ENCODE results near the gene CSNK2A3.

The CSNK2A3 gene

GRCh38 chr11:11390068-11390771 is 37.2 kb upstream of the CSNK2A3 start:
- no peak overlapping the region for H3K4me3 ChIP-seq (ENCODE audit: low read depth, low read length)

DNA sequence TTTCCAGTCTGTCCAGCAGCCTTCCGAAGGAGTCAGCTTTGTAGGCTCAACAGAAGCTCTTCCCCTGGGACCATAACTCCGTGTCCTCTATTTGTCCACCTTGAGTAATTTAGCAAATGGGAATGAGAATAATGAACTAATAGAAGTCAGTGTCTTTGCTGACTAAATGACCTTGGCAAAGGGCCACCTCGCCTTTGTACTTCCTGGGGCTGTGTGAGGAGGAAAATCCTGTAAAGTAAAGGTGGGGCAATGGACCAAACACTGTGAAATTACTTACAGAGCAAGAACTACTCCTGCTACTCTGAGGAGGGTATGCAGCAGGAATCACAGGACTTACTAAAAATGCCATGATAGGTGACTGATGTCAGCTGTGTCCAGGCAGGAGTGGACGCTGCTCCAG is 36.2 kb upstream of the CSNK2A3 start:
- Histone ChIP-seq H3K27ac (ENCODE audit: low read depth, low read length) (no peak overlapping the region), H3K36me3 (ENCODE audit: control insufficient read depth, insufficient read depth, low read length) (no peaks in the 10 kb centered on the region), H3K27me3 (ENCODE audit: control insufficient read depth, insufficient read depth, low read length) (no peaks in the 10 kb centered on the region), H3K4me1 (ENCODE audit: control insufficient read depth, insufficient read depth, low read length) (peaks cover 14% of the 10 kb centered on the region; the same call in 1 of the 2 replicates), H3K4me3 (ENCODE audit: low read depth, low read length) (no peak overlapping the region), H3K9ac (ENCODE audit: low read depth, low read length) (no peak overlapping the region), H3K9me3 (ENCODE audit: control insufficient read depth, insufficient read depth, low read length) (no peaks in the 10 kb centered on the region)

More at GRCh38 chr11:11390068-11390771, 37.2 kb upstream of the CSNK2A3 start:
- Histone ChIP-seq H3K9ac (ENCODE audit: low read depth, low read length) (no peak overlapping the region), H3K4me1 (ENCODE audit: control insufficient read depth, insufficient read depth, low read length) (peaks cover 14% of the 10 kb centered on the region; the same call in 1 of the 2 replicates), H3K36me3 (ENCODE audit: control insufficient read depth, insufficient read depth, low read length) (no peaks in the 10 kb centered on the region), H3K27me3 (ENCODE audit: control insufficient read depth, insufficient read depth, low read length) (no peaks in the 10 kb centered on the region), H3K9me3 (ENCODE audit: control insufficient read depth, insufficient read depth, low read length) (no peaks in the 10 kb centered on the region), H3K27ac (ENCODE audit: low read depth, low read length) (no peak overlapping the region)

- Histone ChIP-seq H3K4me1 (ENCODE audit: control insufficient read depth, insufficient read depth, low read length) (peaks cover 14% of the 10 kb centered on the region; the same call in 1 of the 2 replicates), H3K9me3 (ENCODE audit: control insufficient read depth, insufficient read depth, low read length) (no peaks in the 10 kb centered on the region), H3K36me3 (ENCODE audit: control insufficient read depth, insufficient read depth, low read length) (no peaks in the 10 kb centered on the region), H3K9ac (ENCODE audit: low read depth, low read length) (no peak overlapping the region), H3K27ac (ENCODE audit: low read depth, low read length) (no peak overlapping the region), H3K27me3 (ENCODE audit: control insufficient read depth, insufficient read depth, low read length) (no peaks in the 10 kb centered on the region), H3K4me3 (ENCODE audit: low read depth, low read length) (no peak overlapping the region)
These were observed 34.7 kb upstream of the CSNK2A3 start for GRCh38 chr11:11387622-11388305.

- Histone ChIP-seq H3K27me3 (ENCODE audit: control insufficient read depth, insufficient read depth, low read length) (no peaks in the 10 kb centered on the region), H3K4me1 (ENCODE audit: control insufficient read depth, insufficient read depth, low read length) (peaks cover 14% of the 10 kb centered on the region; the same call in 1 of the 2 replicates), H3K4me3 (ENCODE audit: low read depth, low read length) (no peak overlapping the region), H3K36me3 (ENCODE audit: control insufficient read depth, insufficient read depth, low read length) (no peaks in the 10 kb centered on the region), H3K9me3 (ENCODE audit: control insufficient read depth, insufficient read depth, low read length) (no peaks in the 10 kb centered on the region), H3K27ac (ENCODE audit: low read depth, low read length) (no peak overlapping the region), H3K9ac (ENCODE audit: low read depth, low read length) (no peak overlapping the region)
These were observed 34.2 kb upstream of the CSNK2A3 start for GRCh38 chr11:11387207-11387606.

- Histone ChIP-seq H3K4me3 (ENCODE audit: low read depth, low read length) (no peak overlapping the region), H3K9me3 (ENCODE audit: control insufficient read depth, insufficient read depth, low read length) (no peaks in the 10 kb centered on the region)
These were observed 31.8 kb upstream of the CSNK2A3 start for GRCh38 chr11:11384829-11385228.

DNA sequence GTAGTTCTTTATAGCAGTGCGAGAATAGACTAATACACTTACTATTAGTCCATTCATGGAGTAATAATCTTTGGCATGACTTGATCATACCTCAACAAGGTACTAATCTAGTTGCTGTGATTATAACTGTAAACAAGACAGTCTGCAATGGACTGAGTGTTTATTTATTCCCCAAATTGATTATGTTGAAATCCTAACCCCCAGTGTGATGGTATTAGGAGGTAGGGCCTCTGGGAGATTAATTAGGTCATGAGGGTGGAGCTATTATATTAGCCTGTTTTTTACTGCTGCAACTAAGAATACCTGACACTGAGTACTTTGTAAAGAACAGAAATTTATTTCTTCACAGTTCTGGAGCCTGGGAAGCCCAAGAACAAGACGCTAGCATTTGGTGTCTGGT is 30.9 kb upstream of the CSNK2A3 start:
- H3K9ac ChIP-seq (ENCODE audit: low read depth, low read length): no peak overlapping the region
- H3K36me3 ChIP-seq (ENCODE audit: control insufficient read depth, insufficient read depth, low read length): no peaks in the 10 kb centered on the region
- no peak overlapping the region for H3K4me3 ChIP-seq (ENCODE audit: low read depth, low read length)
- no peak overlapping the region for H3K27ac ChIP-seq (ENCODE audit: low read depth, low read length)
- H3K4me1 ChIP-seq (ENCODE audit: control insufficient read depth, insufficient read depth, low read length): peaks cover 14% of the 10 kb centered on the region; the same call in 1 of the 2 replicates
- H3K27me3 ChIP-seq (ENCODE audit: control insufficient read depth, insufficient read depth, low read length): no peaks in the 10 kb centered on the region
- no peaks in the 10 kb centered on the region for H3K9me3 ChIP-seq (ENCODE audit: control insufficient read depth, insufficient read depth, low read length)

More at GRCh38 chr11:11384829-11385228, 31.8 kb upstream of the CSNK2A3 start:
- Histone ChIP-seq H3K27me3 (ENCODE audit: control insufficient read depth, insufficient read depth, low read length) (no peaks in the 10 kb centered on the region), H3K27ac (ENCODE audit: low read depth, low read length) (no peak overlapping the region), H3K36me3 (ENCODE audit: control insufficient read depth, insufficient read depth, low read length) (no peaks in the 10 kb centered on the region), H3K4me1 (ENCODE audit: control insufficient read depth, insufficient read depth, low read length) (peaks cover 14% of the 10 kb centered on the region; the same call in 1 of the 2 replicates), H3K9ac (ENCODE audit: low read depth, low read length) (no peak overlapping the region)

DNA sequence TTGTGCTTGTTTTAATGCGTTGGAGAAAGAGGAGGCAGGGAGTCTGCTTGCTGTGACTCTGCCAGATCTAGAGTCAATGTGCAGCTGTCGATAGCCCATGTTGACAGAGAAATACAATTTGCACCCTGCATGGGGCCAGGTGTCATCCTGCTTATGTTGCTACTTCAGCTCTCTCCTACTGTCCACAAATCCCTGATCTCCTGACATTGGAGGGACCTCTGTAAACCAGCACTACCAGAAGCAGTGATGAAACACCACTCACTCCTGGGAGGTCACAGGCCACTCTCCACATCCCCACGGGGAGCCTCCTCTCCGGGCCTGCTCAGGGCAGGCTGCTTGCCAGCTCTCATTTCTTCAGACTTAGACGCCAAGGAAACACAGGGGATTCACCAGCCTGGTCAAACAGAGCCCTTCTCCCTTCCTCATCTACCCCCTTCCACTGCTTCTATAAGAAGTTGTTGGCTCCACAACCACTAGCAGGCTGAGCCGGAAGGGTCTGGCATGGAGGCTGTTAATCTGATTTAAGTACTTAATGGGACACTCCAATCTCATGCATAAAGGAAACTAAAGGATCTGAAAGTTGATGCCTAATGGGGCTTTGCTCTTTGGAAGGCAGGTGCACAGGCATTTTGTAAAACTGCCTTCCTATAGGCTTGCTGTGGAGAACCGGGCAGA is 29.9 kb upstream of the CSNK2A3 start:
- H3K27me3 ChIP-seq (ENCODE audit: control insufficient read depth, insufficient read depth, low read length): no peaks in the 10 kb centered on the region
- H3K9me3 ChIP-seq (ENCODE audit: control insufficient read depth, insufficient read depth, low read length): no peaks in the 10 kb centered on the region
- peaks cover 13% of the 10 kb centered on the region; the same call in 1 of the 2 replicates for H3K4me1 ChIP-seq (ENCODE audit: control insufficient read depth, insufficient read depth, low read length)
- no peak overlapping the region for H3K27ac ChIP-seq (ENCODE audit: low read depth, low read length)
- H3K36me3 ChIP-seq (ENCODE audit: control insufficient read depth, insufficient read depth, low read length): no peaks in the 10 kb centered on the region
- H3K4me3 ChIP-seq (ENCODE audit: low read depth, low read length): no peak overlapping the region
- H3K9ac ChIP-seq (ENCODE audit: low read depth, low read length): no peak overlapping the region

DNA sequence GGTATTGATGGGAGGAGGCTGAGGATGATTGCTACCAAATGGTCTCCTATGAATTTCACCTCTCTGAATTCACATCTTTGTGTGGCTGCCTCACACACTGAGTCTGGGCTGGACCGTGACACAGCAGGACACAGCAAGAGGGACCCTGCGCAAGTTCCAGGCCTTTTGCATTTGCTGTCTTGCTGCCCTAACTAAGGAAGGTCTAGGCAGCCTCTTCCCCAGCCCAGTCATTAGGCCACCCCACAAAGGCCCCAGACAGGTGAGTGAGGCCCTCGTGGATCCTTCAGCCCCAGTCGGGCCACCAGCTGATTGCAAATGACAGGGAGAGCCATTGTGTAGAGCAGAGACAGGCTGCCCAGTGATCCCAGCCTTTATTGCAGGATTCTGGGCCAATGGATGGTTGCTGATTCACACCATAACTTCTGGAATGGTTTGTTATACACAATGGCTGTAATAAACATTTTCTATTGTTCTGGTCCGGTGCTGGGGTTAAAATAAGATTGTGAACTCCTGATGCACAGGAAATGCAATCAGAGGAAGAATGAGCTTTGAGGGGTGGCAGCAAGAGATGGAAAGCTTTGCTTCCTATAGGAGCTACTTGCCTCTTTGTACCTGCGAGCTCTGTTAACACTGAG is 28.5 kb upstream of the CSNK2A3 start:
- no peaks in the 10 kb centered on the region for H3K9me3 ChIP-seq (ENCODE audit: control insufficient read depth, insufficient read depth, low read length)
- H3K36me3 ChIP-seq (ENCODE audit: control insufficient read depth, insufficient read depth, low read length): no peaks in the 10 kb centered on the region
- H3K4me3 ChIP-seq (ENCODE audit: low read depth, low read length): no peak overlapping the region
- H3K9ac ChIP-seq (ENCODE audit: low read depth, low read length): no peak overlapping the region
- no peaks in the 10 kb centered on the region for H3K4me1 ChIP-seq (ENCODE audit: control insufficient read depth, insufficient read depth, low read length)
- no peaks in the 10 kb centered on the region for H3K27me3 ChIP-seq (ENCODE audit: control insufficient read depth, insufficient read depth, low read length)
- H3K27ac ChIP-seq (ENCODE audit: low read depth, low read length): no peak overlapping the region

DNA sequence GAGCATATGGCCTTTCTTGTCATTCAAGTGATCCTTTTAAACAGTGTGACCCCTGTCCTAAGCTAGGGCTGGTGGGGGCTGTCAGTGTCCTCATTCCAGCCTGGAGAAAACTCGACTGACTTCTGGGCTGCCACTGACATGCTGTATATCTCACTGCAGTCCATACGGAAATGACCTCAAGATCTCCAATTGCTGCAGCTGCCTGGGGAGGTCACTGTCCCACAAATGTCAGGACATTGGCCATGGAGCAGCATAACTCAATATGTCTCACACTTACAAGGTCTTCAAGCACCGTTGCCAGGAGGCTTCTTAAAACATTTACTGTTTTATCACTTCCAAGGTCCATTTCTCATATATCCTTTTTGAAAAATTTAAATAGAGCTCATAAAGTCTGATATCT is 27.8 kb upstream of the CSNK2A3 start:
- Histone ChIP-seq H3K4me1 (ENCODE audit: control insufficient read depth, insufficient read depth, low read length) (no peaks in the 10 kb centered on the region), H3K36me3 (ENCODE audit: control insufficient read depth, insufficient read depth, low read length) (no peaks in the 10 kb centered on the region), H3K27me3 (ENCODE audit: control insufficient read depth, insufficient read depth, low read length) (no peaks in the 10 kb centered on the region), H3K27ac (ENCODE audit: low read depth, low read length) (no peak overlapping the region), H3K9ac (ENCODE audit: low read depth, low read length) (no peak overlapping the region), H3K9me3 (ENCODE audit: control insufficient read depth, insufficient read depth, low read length) (no peaks in the 10 kb centered on the region), H3K4me3 (ENCODE audit: low read depth, low read length) (no peak overlapping the region)

DNA sequence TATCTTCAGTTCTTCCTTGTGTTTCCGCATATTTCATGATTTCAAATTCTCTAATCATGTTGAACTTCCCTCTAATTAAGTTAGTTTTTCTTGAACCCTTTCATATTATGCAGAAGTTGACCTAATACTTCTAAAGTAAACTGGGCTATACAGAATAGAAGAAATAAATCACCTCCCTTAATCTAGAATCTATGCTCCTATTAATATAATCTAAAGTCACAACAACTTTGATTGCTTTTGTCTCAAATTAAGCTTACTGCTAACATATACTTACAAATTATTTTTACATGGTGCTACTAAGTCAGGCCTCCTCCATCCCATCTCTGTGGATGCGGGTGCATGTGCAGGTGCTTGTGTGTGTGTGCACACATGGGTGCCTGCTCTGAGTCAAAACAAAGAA is 27.3 kb upstream of the CSNK2A3 start:
- H3K4me1 ChIP-seq (ENCODE audit: control insufficient read depth, insufficient read depth, low read length): no peaks in the 10 kb centered on the region
- H3K27me3 ChIP-seq (ENCODE audit: control insufficient read depth, insufficient read depth, low read length): no peaks in the 10 kb centered on the region
- no peak overlapping the region for H3K9ac ChIP-seq (ENCODE audit: low read depth, low read length)
- no peaks in the 10 kb centered on the region for H3K9me3 ChIP-seq (ENCODE audit: control insufficient read depth, insufficient read depth, low read length)
- H3K4me3 ChIP-seq (ENCODE audit: low read depth, low read length): no peak overlapping the region
- no peaks in the 10 kb centered on the region for H3K36me3 ChIP-seq (ENCODE audit: control insufficient read depth, insufficient read depth, low read length)
- no peak overlapping the region for H3K27ac ChIP-seq (ENCODE audit: low read depth, low read length)
